T47D (cell line): ENCODE measurements around the gene TP53BP1.

Experiments used
- DNase-seq, 2 experiments: peaks; one replicate each; pipeline versions ENCODE4 v3.0.0 to v3.0.0-alpha.2; 2011 to 2012; ENCODE audit warnings: low read depth in 1 of 2, low spot score in 1 of 2
- JUND ChIP-seq: IDR thresholded peaks from 2 replicates; pipeline ENCODE4 v1.6.1; 2012; ENCODE audit warnings: low read depth
- in situ Hi-C: cut with HindIII; loops from 2 replicates; pipeline ENCODE4 v1.10.0; 2016; ENCODE audit warnings: low sequenced_read_pairs, low pct_unique_long_range_greater_than_20kb

Gene TP53BP1

DNA sequence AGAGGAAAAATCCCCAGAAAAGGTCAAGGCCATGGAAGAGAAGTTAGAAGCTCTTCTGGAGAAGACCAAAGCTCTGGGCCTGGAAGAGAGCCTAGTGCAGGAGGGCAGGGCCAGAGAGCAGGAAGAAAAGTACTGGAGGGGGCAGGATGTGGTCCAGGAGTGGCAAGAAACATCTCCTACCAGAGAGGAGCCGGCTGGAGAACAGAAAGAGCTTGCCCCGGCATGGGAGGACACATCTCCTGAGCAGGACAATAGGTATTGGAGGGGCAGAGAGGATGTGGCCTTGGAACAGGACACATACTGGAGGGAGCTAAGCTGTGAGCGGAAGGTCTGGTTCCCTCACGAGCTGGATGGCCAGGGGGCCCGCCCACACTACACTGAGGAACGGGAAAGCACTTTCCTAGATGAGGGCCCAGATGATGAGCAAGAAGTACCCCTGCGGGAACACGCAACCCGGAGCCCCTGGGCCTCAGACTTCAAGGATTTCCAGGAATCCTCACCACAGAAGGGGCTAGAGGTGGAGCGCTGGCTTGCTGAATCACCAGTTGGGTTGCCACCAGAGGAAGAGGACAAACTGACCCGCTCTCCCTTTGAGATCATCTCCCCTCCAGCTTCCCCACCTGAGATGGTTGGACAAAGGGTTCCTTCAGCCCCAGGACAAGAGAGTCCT lies 33.4 kb upstream of the TP53BP1 start:
- no peak for DNase-seq
- in situ Hi-C loops, result no loop called here
- TF ChIP-seq JUND, result no peak

DNA sequence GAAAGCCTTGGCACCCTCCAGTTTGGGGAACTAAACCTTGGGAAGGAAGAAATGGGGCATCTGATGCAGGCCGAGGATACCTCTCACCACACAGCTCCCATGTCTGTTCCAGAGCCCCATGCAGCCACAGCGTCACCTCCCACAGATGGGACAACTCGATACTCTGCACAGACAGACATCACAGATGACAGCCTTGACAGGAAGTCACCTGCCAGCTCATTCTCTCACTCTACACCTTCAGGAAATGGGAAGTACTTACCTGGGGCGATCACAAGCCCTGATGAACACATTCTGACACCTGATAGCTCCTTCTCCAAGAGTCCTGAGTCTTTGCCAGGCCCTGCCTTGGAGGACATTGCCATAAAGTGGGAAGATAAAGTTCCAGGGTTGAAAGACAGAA lies 32.2 kb upstream of the TP53BP1 start:
- in situ Hi-C loops, result no loop called here
- TF ChIP-seq JUND, result no peak
- no peak for DNase-seq

DNA sequence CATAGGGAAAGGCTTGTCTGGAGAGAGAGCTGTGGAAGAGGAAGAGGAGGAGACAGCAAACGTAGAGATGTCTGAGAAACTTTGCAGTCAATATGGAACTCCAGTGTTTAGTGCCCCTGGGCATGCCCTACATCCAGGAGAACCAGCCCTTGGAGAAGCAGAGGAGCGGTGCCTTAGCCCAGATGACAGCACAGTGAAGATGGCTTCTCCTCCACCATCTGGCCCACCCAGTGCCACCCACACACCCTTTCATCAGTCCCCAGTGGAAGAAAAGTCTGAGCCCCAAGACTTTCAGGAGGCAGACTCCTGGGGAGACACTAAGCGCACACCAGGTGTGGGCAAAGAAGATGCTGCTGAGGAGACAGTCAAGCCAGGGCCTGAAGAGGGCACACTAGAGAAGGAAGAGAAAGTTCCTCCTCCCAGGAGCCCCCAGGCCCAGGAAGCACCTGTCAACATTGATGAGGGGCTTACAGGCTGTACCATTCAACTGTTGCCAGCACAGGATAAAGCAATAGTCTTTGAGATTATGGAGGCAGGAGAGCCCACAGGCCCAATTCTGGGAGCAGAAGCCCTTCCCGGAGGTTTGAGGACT lies 31.4 kb upstream of the TP53BP1 start:
- in situ Hi-C loops, result no loop called here
- TF ChIP-seq JUND, result no peak
- DNase-seq, result no peak

DNA sequence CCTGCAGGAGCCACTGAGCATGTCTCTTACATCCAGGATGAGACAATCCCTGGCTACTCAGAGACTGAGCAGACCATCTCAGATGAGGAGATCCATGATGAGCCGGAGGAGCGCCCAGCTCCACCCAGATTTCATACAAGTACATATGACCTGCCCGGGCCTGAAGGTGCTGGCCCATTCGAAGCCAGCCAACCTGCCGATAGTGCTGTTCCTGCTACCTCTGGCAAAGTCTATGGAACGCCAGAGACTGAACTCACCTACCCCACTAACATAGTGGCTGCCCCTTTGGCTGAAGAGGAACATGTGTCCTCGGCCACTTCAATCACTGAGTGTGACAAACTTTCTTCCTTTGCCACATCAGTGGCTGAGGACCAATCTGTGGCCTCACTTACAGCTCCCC lies 30.7 kb upstream of the TP53BP1 start:
- DNase-seq, result no peak

GRCh38 chr15:43522247-43522646 lies 29.3 kb upstream of the TP53BP1 start:
- in situ Hi-C loops, result no loop called here
- TF ChIP-seq JUND, result no peak
- DNase-seq, result no peak

More for the DNA sequence above, 30.7 kb upstream of the TP53BP1 start:
- no peak for TF ChIP-seq JUND
- in situ Hi-C loops, result no loop called here

GRCh38 chr15:43521419-43521818 lies 28.5 kb upstream of the TP53BP1 start:
- DNase-seq, result no peak
- in situ Hi-C loops, result no loop called here
- no peak for TF ChIP-seq JUND

- TF ChIP-seq JUND, result no peak
- in situ Hi-C loops, result no loop called here
- no peak for DNase-seq
Measured at GRCh38 chr15:43520138-43520537, 27.2 kb upstream of the TP53BP1 start.

- TF ChIP-seq JUND, result no peak
- DNase-seq, result no peak
- in situ Hi-C loops, result no loop called here
Measured at GRCh38 chr15:43519196-43519595, 26.2 kb upstream of the TP53BP1 start.

DNA sequence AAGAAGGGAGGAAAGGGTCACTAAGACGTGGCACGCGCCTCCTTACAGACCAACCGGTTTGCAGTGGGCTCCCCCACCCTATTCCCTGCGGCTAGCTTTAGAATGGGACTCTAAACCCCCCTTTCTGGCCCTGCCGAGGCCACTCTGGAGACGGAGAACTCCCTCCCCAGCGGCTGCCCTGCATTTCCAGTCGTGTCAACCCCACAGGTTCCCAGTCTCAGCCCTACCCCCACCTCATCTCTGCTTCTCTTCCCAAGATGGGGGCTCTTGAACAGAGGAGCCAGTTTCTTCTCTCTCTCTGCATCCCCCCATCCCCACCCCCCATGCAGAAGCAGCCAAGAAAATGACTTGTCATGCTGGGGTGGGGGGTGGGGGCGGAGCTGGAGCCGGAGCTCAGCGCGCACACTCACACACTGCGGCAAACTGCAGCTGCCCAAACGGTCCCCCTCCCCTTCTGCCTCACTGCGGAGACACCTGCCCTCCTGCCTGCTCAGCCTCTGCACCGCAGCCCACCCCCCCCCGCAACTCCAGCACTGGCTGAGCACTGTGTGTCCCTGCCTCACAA lies 25.3 kb upstream of the TP53BP1 start:
- DNase-seq, result peak; percentile 18 to 25
- in situ Hi-C loops, result no loop called here

DNA sequence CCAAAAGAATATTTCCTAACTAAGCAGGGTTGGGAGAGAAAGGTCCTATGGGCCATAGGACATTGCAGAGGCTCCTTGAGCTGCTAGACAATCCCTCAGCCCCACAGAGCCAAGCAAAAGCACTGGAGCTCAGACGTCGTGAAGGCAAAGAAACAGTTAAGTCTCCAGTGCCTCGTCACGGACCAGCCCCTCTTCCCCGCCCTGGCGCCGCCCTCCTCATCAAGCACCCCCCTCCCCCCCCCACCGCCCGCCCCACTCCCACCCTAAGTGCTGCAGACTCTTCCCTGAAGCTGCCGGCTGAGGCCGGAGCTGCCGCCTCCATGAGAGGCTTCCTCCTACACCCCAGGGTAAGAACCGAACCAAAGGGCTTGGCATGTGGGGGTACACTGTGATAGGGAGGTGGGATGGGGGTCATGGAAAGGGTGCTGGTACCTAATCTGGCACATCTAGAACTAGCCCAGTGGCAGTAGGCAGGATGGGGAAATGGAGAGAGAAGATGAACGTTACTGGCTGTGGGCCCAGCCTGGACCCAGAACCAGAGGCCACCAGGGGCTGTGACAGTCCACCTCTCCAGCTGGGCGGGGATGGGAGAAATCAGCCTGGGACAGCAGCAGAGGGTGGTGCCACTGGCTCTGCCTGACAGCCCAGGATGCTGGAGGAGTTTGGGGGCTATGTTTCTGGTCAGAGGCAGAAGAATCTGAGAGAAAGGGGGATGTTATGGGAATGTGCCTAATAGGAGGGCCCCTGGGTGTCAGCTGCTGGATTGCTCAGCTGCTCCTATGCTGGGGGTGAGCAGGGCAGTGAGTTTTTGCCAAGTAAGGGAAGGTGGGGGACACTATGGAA lies 24.6 kb upstream of the TP53BP1 start, which contains the start of gene MAP1A:
Gene MAP1A, plus strand, starts transcription at position 255 of the 843 bp plus-strand sequence. CDS start 3,866 bp downstream, outside the sequence.
- DNase-seq, result no peak
- TF ChIP-seq JUND, result no peak

More for the DNA sequence above, 25.3 kb upstream of the TP53BP1 start:
- no peak for TF ChIP-seq JUND

GRCh38 chr15:43516801-43517353 lies 23.9 kb upstream of the TP53BP1 start:
- in situ Hi-C loops, result no loop called here

More for the DNA sequence above, 24.6 kb upstream of the TP53BP1 start, which contains the start of gene MAP1A:
- in situ Hi-C loops, result no loop called here

GRCh38 chr15:43516185-43516584 lies 23.2 kb upstream of the TP53BP1 start:
- in situ Hi-C loops, result no loop called here
- DNase-seq, result no peak
- TF ChIP-seq JUND, result no peak

More at GRCh38 chr15:43516801-43517353, 23.9 kb upstream of the TP53BP1 start:
- no peak for TF ChIP-seq JUND
- DNase-seq, result no peak

- no peak for DNase-seq
- TF ChIP-seq JUND, result no peak
- in situ Hi-C loops, result no loop called here
Measured at GRCh38 chr15:43515741-43516140, 22.8 kb upstream of the TP53BP1 start.
